HG03159 (cell line): ENCODE data around the gene ST6GALNAC1.
"Not testable (repeated sequence)": the region's sequence is repeated elsewhere in the genome, so short reads cannot be mapped to it uniquely, and the experiment has no call there.

Experiments
- ATAC-seq: cut with Tn5 transposase; IDR thresholded peaks from one replicate; pipeline ENCODE4 v1.9.1; 2021; ENCODE audit warnings: mild to moderate bottlenecking, moderate library complexity; ENCODE audit not compliant: unreplicated experiment

Gene ST6GALNAC1

GRCh38 chr17:76614064-76614759, 29.3 kb downstream of the ST6GALNAC1 start:
- not testable (repeated sequence) for ATAC-seq

GRCh38 chr17:76612977-76613851, 30.3 kb downstream of the ST6GALNAC1 start:
- ATAC-seq: no peak

- no peak for ATAC-seq
Measured at GRCh38 chr17:76612465-76612864, 31.1 kb downstream of the ST6GALNAC1 start.

- ATAC-seq: no peak
Measured at GRCh38 chr17:76611758-76612157, 31.8 kb downstream of the ST6GALNAC1 start.

- ATAC-seq: not testable (repeated sequence)
Measured at GRCh38 chr17:76611080-76611749, 32.3 kb downstream of the ST6GALNAC1 start.

- ATAC-seq: not testable (repeated sequence)
Measured at GRCh38 chr17:76606685-76607084, 36.9 kb downstream of the ST6GALNAC1 start.

- ATAC-seq: no peak
Measured at GRCh38 chr17:76601065-76601464, 42.5 kb downstream of the ST6GALNAC1 start.

- no peak for ATAC-seq
Measured at GRCh38 chr17:76599694-76600460, 43.7 kb downstream of the ST6GALNAC1 start.

GRCh38 chr17:76598004-76598439, 45.5 kb downstream of the ST6GALNAC1 start:
- no peak for ATAC-seq

GRCh38 chr17:76597156-76598003, 46.2 kb downstream of the ST6GALNAC1 start:
- ATAC-seq: no peak

- ATAC-seq: no peak
Measured at GRCh38 chr17:76594690-76595089, 48.9 kb downstream of the ST6GALNAC1 start.

GRCh38 chr17:76593959-76594358, 49.6 kb downstream of the ST6GALNAC1 start:
- ATAC-seq: no peak

- ATAC-seq: no peak
Measured at GRCh38 chr17:76593384-76593826, 50.2 kb downstream of the ST6GALNAC1 start.

- no peak for ATAC-seq
Measured at GRCh38 chr17:76588182-76588581, 55.4 kb downstream of the ST6GALNAC1 start.

- ATAC-seq: no peak
Measured at GRCh38 chr17:76586741-76587487, 56.6 kb downstream of the ST6GALNAC1 start.

GRCh38 chr17:76585649-76586593, 57.6 kb downstream of the ST6GALNAC1 start, which contains the start of gene ST6GALNAC2:
Gene ST6GALNAC2 (minus strand): TSS chr17:76585860. CDS start chr17:76585808, 52 bp downstream.
- ATAC-seq: no peak

GRCh38 chr17:76585033-76585648, 58.4 kb downstream of the ST6GALNAC1 start:
- ATAC-seq: no peak
